PC-3 (cell line): ENCODE results near the gene ZFP36L1. TPM values are rescaled to one million over a fixed set of nuclear protein-coding genes. Genes with fewer than 3 reads are reported as not detected.

Experiments used
- ATAC-seq: fragments of 200-7000 bp; cut with Tn5 transposase; 2 replicates; pipeline ENCODE4 v1.9.1; 2020; ENCODE audit warnings: mild to moderate bottlenecking, moderate library complexity
- BruUV-seq: library from RNA; stranded (reverse); fragments of 400-500 nt; replicated peaks from 2 replicates; lab custom pipeline; 2021; lab: Mats Ljungman, UMichigan
- CTCF ChIA-PET: fragments of 300-600 bp; sonication (Branson Sonifier 250); formaldehyde crosslinking; loops from one replicate; lab custom pipeline; 2022; ENCODE audit warnings: antibody characterized with exemption; lab: Charles Lee
- POLR2A ChIA-PET: fragments of 300-600 bp; sonication (Branson Sonifier 250); formaldehyde crosslinking; loops from one replicate; lab custom pipeline; 2022; ENCODE audit warnings: antibody characterized with exemption; ENCODE audit not compliant: unreplicated experiment; lab: Charles Lee
- DNase-seq: peaks from one replicate; pipeline ENCODE4 v3.0.0-alpha.2; 2015
- H2AFZ ChIP-seq: fragments of 300-600 bp; sonication (generic); 2 replicates; pipeline ENCODE4 v1.6.0; 2016; ENCODE audit warnings: antibody characterized with exemption, low read length
- H3F3A ChIP-seq: fragments of 300-600 bp; sonication (generic); one replicate; pipeline ENCODE4 v1.6.0; 2017; ENCODE audit warnings: antibody characterized with exemption, low read length, control low read depth, mild to moderate bottlenecking; ENCODE audit not compliant: unreplicated experiment
- H3K27ac ChIP-seq: fragments of 300-600 bp; sonication (generic); 2 replicates; pipeline ENCODE4 v1.5.1; 2016; ENCODE audit warnings: mild to moderate bottlenecking, low read length
- H3K27me3 ChIP-seq: fragments of 300-600 bp; sonication (generic); 2 replicates; pipeline ENCODE4 v1.6.1; 2016; ENCODE audit warnings: low read length, mixed read lengths
- H3K36me3 ChIP-seq: fragments of 300-600 bp; sonication (generic); 2 replicates; pipeline ENCODE4 v1.6.1; 2016; ENCODE audit warnings: low read depth, mixed run types, low read length, mixed read lengths
- H3K4me1 ChIP-seq: fragments of 300-600 bp; sonication (generic); 2 replicates; pipeline ENCODE4 v1.5.1; 2016; ENCODE audit warnings: low read length; ENCODE audit not compliant: insufficient read depth
- H3K4me2 ChIP-seq: fragments of 300-600 bp; sonication (generic); 2 replicates; pipeline ENCODE4 v1.6.0; 2016; ENCODE audit warnings: low read length
- H3K4me3 ChIP-seq: fragments of 300-600 bp; sonication (generic); 2 replicates; pipeline ENCODE4 v1.5.1; 2016; ENCODE audit warnings: mild to moderate bottlenecking, low read length, mixed read lengths
- H3K79me2 ChIP-seq: fragments of 300-600 bp; sonication (generic); 2 replicates; pipeline ENCODE4 v1.6.1; 2017; ENCODE audit warnings: low read length, mixed read lengths
- H3K9ac ChIP-seq: fragments of 300-600 bp; sonication (generic); 2 replicates; pipeline ENCODE4 v1.6.0; 2016; ENCODE audit warnings: mild to moderate bottlenecking, low read length
- H3K9me2 ChIP-seq: fragments of 300-600 bp; sonication (generic); replicated peaks from 2 replicates; pipeline ENCODE4 v1.6.1; 2016; ENCODE audit warnings: mixed run types, low read length, mixed read lengths
- H3K9me3 ChIP-seq: fragments of 300-600 bp; sonication (generic); 2 replicates; pipeline ENCODE4 v1.6.1; 2016; ENCODE audit warnings: low read length, mixed read lengths
- H4K20me1 ChIP-seq: fragments of 300-600 bp; sonication (generic); 2 replicates; pipeline ENCODE4 v1.6.1; 2016; ENCODE audit warnings: low read length, mixed read lengths
- CTCF ChIP-seq: fragments of 300-600 bp; sonication (generic); conservative IDR thresholded peaks from 2 replicates; pipeline ENCODE4 v1.5.1; 2017; ENCODE audit warnings: antibody characterized with exemption, low read depth, mild to moderate bottlenecking, low read length
- EZH2 ChIP-seq: fragments of 300-600 bp; sonication (generic); IDR thresholded peaks from one replicate; pipeline ENCODE4 v1.6.1; 2017; ENCODE audit warnings: antibody characterized with exemption, mild to moderate bottlenecking, low read length; ENCODE audit not compliant: unreplicated experiment
- EZH2phosphoT487 ChIP-seq: fragments of 300-600 bp; sonication (generic); IDR thresholded peaks from 2 replicates; pipeline ENCODE4 v1.6.1; 2018; ENCODE audit warnings: mild to moderate bottlenecking, antibody characterized with exemption, low read length, borderline replicate concordance
- intact Hi-C: fragments of 100-400 bp; cut with micrococcal nuclease; formaldehyde crosslinking; loops from 2 replicates; pipeline ENCODE4 v1.9.0; 2023
- total RNA-seq: library from RNA; depleted of rRNA; stranded (reverse); fragments of >200 nt; gene quantifications from 2 replicates; pipeline ENCODE4 v1.2.3, GENCODE V29; 2014

ZFP36L1 gene
- total RNA-seq, 1 experiment from 2014 or later: 63.1 TPM

GRCh38 chr14:68795597-68796417, 2.9 kb upstream of the ZFP36L1 start:
- ATAC-seq (peak; percentile 55), DNase-seq (peak; percentile 84)
- no peaks in the 10 kb centered on the region for H3K9me3 ChIP-seq
- peaks cover 18% of the 10 kb centered on the region for H4K20me1 ChIP-seq
- H3K4me3 ChIP-seq: peak overlapping the region; percentile 90
- BruUV-seq: no TSS peak
- peak overlapping the region; percentile 86 for H3K4me2 ChIP-seq
- peaks cover 10% of the 10 kb centered on the region for H3K36me3 ChIP-seq
- peak overlapping the region; percentile 97 for H3K9ac ChIP-seq
- ChIA-PET CTCF (interaction anchor here (0.6 to 1.2 kb wide), 4 partner anchors 19 to 979 kb away, joined by 3 to 5 read pairs (median 4); no protein-coding TSS in a partner anchor), POLR2A (interaction anchor here (0.6 to 1.8 kb wide), 11 partner anchors 19 to 1272 kb away, joined by 3 to 17 read pairs (median 5); no protein-coding TSS in a partner anchor)
- no peaks in the 10 kb centered on the region for H3F3A ChIP-seq
- peak overlapping the region; percentile 97 for H3K27ac ChIP-seq
- H3K27me3 ChIP-seq: no peaks in the 10 kb centered on the region
- peak overlapping the region; percentile 82 for H2AFZ ChIP-seq
- peaks cover 19% of the 10 kb centered on the region for H3K4me1 ChIP-seq
- intact Hi-C loops: loop anchor here (10.0 kb wide), 1 partner anchor 651 kb away; no protein-coding TSS in a partner anchor
- peaks cover 50% of the 10 kb centered on the region for H3K79me2 ChIP-seq
- no peaks in the 10 kb centered on the region for H3K9me2 ChIP-seq
- TF ChIP-seq CTCF: peak; percentile 66
- no peak for TF ChIP-seq EZH2phosphoT487
- TF ChIP-seq EZH2: no peak

- TF ChIP-seq EZH2phosphoT487 (no peak), CTCF (no peak), EZH2 (no peak)
- CTCF ChIA-PET: interaction anchor here (0.6 to 1.2 kb wide), 5 partner anchors 20 to 978 kb away, joined by 3 to 5 read pairs (median 4); no protein-coding TSS in a partner anchor
These were observed 2.2 kb upstream of the ZFP36L1 start for GRCh38 chr14:68794851-68795596.

More at GRCh38 chr14:68794851-68795596, 2.2 kb upstream of the ZFP36L1 start:
- peak; percentile 47 for DNase-seq
- ATAC-seq: peak; percentile 2
- H3K36me3 ChIP-seq: peaks cover 18% of the 10 kb centered on the region
- peak overlapping the region; percentile 97 for H3K27ac ChIP-seq
- peaks cover 58% of the 10 kb centered on the region for H3K79me2 ChIP-seq
- peak overlapping the region; percentile 86 for H3K4me2 ChIP-seq
- H3K9me3 ChIP-seq: no peaks in the 10 kb centered on the region
- no peaks in the 10 kb centered on the region for H3K27me3 ChIP-seq
- H2AFZ ChIP-seq: peak overlapping the region; percentile 91
- intact Hi-C loops: loop anchor here (5.0 to 10.0 kb wide), 2 partner anchors 563 to 650 kb away; no protein-coding TSS in a partner anchor
- TSS peak; percentile 47 for BruUV-seq
- H3K9me2 ChIP-seq: no peaks in the 10 kb centered on the region
- no peaks in the 10 kb centered on the region for H3F3A ChIP-seq
- H3K9ac ChIP-seq: peak overlapping the region; percentile 97
- POLR2A ChIA-PET: interaction anchor here (0.6 to 1.8 kb wide), 9 partner anchors 20 to 876 kb away, joined by 3 to 17 read pairs (median 5); no protein-coding TSS in a partner anchor
- H4K20me1 ChIP-seq: peaks cover 26% of the 10 kb centered on the region
- peaks cover 20% of the 10 kb centered on the region for H3K4me1 ChIP-seq
- peak overlapping the region; percentile 90 for H3K4me3 ChIP-seq
